Measurements from ENCODE around the gene CST6. TPM values are rescaled to one million over a fixed set of nuclear protein-coding genes. Genes with fewer than 3 reads are reported as not detected.

CST6 gene
- total RNA-seq, result 1.1 to 1.2 TPM (median 1.2 TPM) in 3 replicates

- DNase-seq (ENCODE audit: low spot score in 2 of 2, unreplicated experiment in 2 of 2), result no peak
- Mint-ChIP-seq H3K27me3 (ENCODE audit: low read depth) (peaks cover 2% of the 10 kb centered on the region), H3K4me3 (no peak within 1 kb of the TSS), H3K4me1 (no peaks in the 10 kb centered on the region), H3K9me3 (no peaks in the 10 kb centered on the region), H3K36me3 (no peaks in the 10 kb centered on the region), H3K27ac (no peak within 1 kb of the TSS)
- TF ChIP-seq CTCF (IDR thresholded peaks at IDR 0.05; ENCODE audit: unreplicated experiment), result no peak
Observed at GRCh38 chr11:66011785-66012303, at the start of gene CST6. TSS of gene CST6 (plus strand) at chr11:66012008. CDS start at chr11:66012045, 37 bp downstream.

GRCh38 chr11:65962141-65962564 is 49.7 kb upstream of the CST6 start:
- peak overlapping the region; percentile 82 for H3K27ac Mint-ChIP-seq
- peaks cover 2% of the 10 kb centered on the region for H3K27me3 Mint-ChIP-seq (ENCODE audit: low read depth)
- peak overlapping the region; percentile 96 for H3K4me3 Mint-ChIP-seq
- DNase-seq (ENCODE audit: low spot score in 2 of 2, unreplicated experiment in 2 of 2), result no peak
- peaks cover 19% of the 10 kb centered on the region for H3K4me1 Mint-ChIP-seq
- H3K36me3 Mint-ChIP-seq, result peaks cover 15% of the 10 kb centered on the region
- no peak for TF ChIP-seq CTCF (IDR thresholded peaks at IDR 0.05; ENCODE audit: unreplicated experiment)
- no peaks in the 10 kb centered on the region for H3K9me3 Mint-ChIP-seq

GRCh38 chr11:65964906-65965305 is 46.9 kb upstream of the CST6 start:
- no peak for TF ChIP-seq CTCF (IDR thresholded peaks at IDR 0.05; ENCODE audit: unreplicated experiment)
- no peak overlapping the region for H3K27ac Mint-ChIP-seq
- peaks cover 19% of the 10 kb centered on the region for H3K4me1 Mint-ChIP-seq
- H3K9me3 Mint-ChIP-seq, result no peaks in the 10 kb centered on the region
- peaks cover 21% of the 10 kb centered on the region for H3K36me3 Mint-ChIP-seq
- H3K27me3 Mint-ChIP-seq (ENCODE audit: low read depth), result no peaks in the 10 kb centered on the region
- no peak for DNase-seq (ENCODE audit: low spot score in 2 of 2, unreplicated experiment in 2 of 2)
- no peak overlapping the region for H3K4me3 Mint-ChIP-seq

GRCh38 chr11:65965986-65966762 is 45.6 kb upstream of the CST6 start:
- Mint-ChIP-seq H3K36me3 (peaks cover 28% of the 10 kb centered on the region), H3K27me3 (ENCODE audit: low read depth) (no peaks in the 10 kb centered on the region), H3K4me1 (peaks cover 19% of the 10 kb centered on the region), H3K27ac (no peak overlapping the region), H3K4me3 (no peak overlapping the region), H3K9me3 (no peaks in the 10 kb centered on the region)
- TF ChIP-seq CTCF (IDR thresholded peaks at IDR 0.05; ENCODE audit: unreplicated experiment), result no peak
- no peak for DNase-seq (ENCODE audit: low spot score in 2 of 2, unreplicated experiment in 2 of 2)

GRCh38 chr11:65967329-65967934 is 44.4 kb upstream of the CST6 start:
- Mint-ChIP-seq H3K4me1 (peaks cover 13% of the 10 kb centered on the region), H3K27me3 (ENCODE audit: low read depth) (no peaks in the 10 kb centered on the region), H3K36me3 (peaks cover 35% of the 10 kb centered on the region), H3K27ac (no peak overlapping the region), H3K4me3 (no peak overlapping the region), H3K9me3 (no peaks in the 10 kb centered on the region)
- TF ChIP-seq CTCF (IDR thresholded peaks at IDR 0.05; ENCODE audit: unreplicated experiment), result no peak
- no peak for DNase-seq (ENCODE audit: low spot score in 2 of 2, unreplicated experiment in 2 of 2)
